Parathyroid adenoma (tissue), 2 donors: ENCODE measurements around the gene HPS4.

Source experiments
- H2AFZ ChIP-seq: fragments of 300-600 bp; sonication (generic); one replicate; pipeline ENCODE4 v1.7.0; 2017; ENCODE audit warnings: antibody characterized with exemption, mild to moderate bottlenecking
- H3K27ac ChIP-seq: fragments of 300-600 bp; sonication (generic); one replicate; pipeline ENCODE4 v1.7.0; 2017
- H3K27me3 ChIP-seq: fragments of 300-600 bp; sonication (generic); one replicate; pipeline ENCODE4 v1.7.0; 2017; ENCODE audit warnings: low read length; ENCODE audit not compliant: control insufficient read depth, insufficient read depth
- H3K36me3 ChIP-seq: fragments of 300-600 bp; sonication (generic); one replicate; pipeline ENCODE4 v1.7.0; 2017; ENCODE audit warnings: low read length; ENCODE audit not compliant: control insufficient read depth, insufficient read depth
- H3K4me1 ChIP-seq: fragments of 300-600 bp; sonication (generic); one replicate; pipeline ENCODE4 v1.7.0; 2017; ENCODE audit warnings: control low read depth
- H3K4me2 ChIP-seq: fragments of 300-600 bp; sonication (generic); one replicate; pipeline ENCODE4 v1.7.0; 2017; ENCODE audit warnings: low read length
- H3K4me3 ChIP-seq: fragments of 300-600 bp; sonication (generic); one replicate; pipeline ENCODE4 v1.7.0; 2017; ENCODE audit warnings: low read depth, low read length
- H3K79me2 ChIP-seq: fragments of 300-600 bp; sonication (generic); one replicate; pipeline ENCODE4 v1.7.0; 2017; ENCODE audit warnings: control low read depth
- H3K9ac ChIP-seq: fragments of 300-600 bp; sonication (generic); one replicate; pipeline ENCODE4 v1.7.0; 2017; ENCODE audit warnings: mild to moderate bottlenecking
- H3K9me3 ChIP-seq: fragments of 300-600 bp; sonication (generic); one replicate; pipeline ENCODE4 v1.7.0; 2017; ENCODE audit warnings: low read length; ENCODE audit not compliant: control insufficient read depth
- CTCF ChIP-seq: fragments of 300-600 bp; sonication (generic); IDR thresholded peaks from one replicate; pipeline ENCODE4 v1.7.0; 2017; ENCODE audit warnings: antibody characterized with exemption, mild to moderate bottlenecking
- donor health status: primary hyperparathyroidism.

The HPS4 gene

GRCh38 chr22:26464312-26464711 lies 19.3 kb downstream of the HPS4 start:
- Histone ChIP-seq H2AFZ (no peak overlapping the region), H3K4me1 (no peaks in the 10 kb centered on the region), H3K9me3 (no peaks in the 10 kb centered on the region), H3K79me2 (no peaks in the 10 kb centered on the region), H3K4me3 (no peak overlapping the region), H3K36me3 (no peaks in the 10 kb centered on the region), H3K9ac (no peak overlapping the region), H3K4me2 (no peak overlapping the region), H3K27ac (no peak overlapping the region), H3K27me3 (no peaks in the 10 kb centered on the region)
- TF ChIP-seq CTCF: no peak

- H3K9me3 ChIP-seq: no peaks in the 10 kb centered on the region
- H3K27ac ChIP-seq: no peak overlapping the region
- TF ChIP-seq CTCF: no peak
- H3K4me3 ChIP-seq: no peak overlapping the region
- no peaks in the 10 kb centered on the region for H3K79me2 ChIP-seq
- no peaks in the 10 kb centered on the region for H3K4me1 ChIP-seq
- H3K9ac ChIP-seq: no peak overlapping the region
- H3K27me3 ChIP-seq: no peaks in the 10 kb centered on the region
- no peaks in the 10 kb centered on the region for H3K36me3 ChIP-seq
- H3K4me2 ChIP-seq: no peak overlapping the region
- no peak overlapping the region for H2AFZ ChIP-seq
These were observed 19.9 kb downstream of the HPS4 start for GRCh38 chr22:26463688-26464087.

- Histone ChIP-seq H3K27ac (no peak overlapping the region), H3K9ac (no peak overlapping the region)
These were observed 20.4 kb downstream of the HPS4 start for GRCh38 chr22:26463101-26463661.

GRCh38 chr22:26462641-26463040 lies 20.9 kb downstream of the HPS4 start:
- Histone ChIP-seq H2AFZ (no peak overlapping the region), H3K79me2 (no peaks in the 10 kb centered on the region), H3K36me3 (no peaks in the 10 kb centered on the region), H3K4me1 (no peaks in the 10 kb centered on the region), H3K27me3 (no peaks in the 10 kb centered on the region), H3K9ac (no peak overlapping the region), H3K4me3 (no peak overlapping the region), H3K27ac (no peak overlapping the region), H3K4me2 (no peak overlapping the region), H3K9me3 (no peaks in the 10 kb centered on the region)
- no peak for TF ChIP-seq CTCF

More at GRCh38 chr22:26463101-26463661, 20.4 kb downstream of the HPS4 start:
- no peaks in the 10 kb centered on the region for H3K9me3 ChIP-seq
- H3K4me2 ChIP-seq: no peak overlapping the region
- TF ChIP-seq CTCF: no peak
- no peaks in the 10 kb centered on the region for H3K27me3 ChIP-seq
- no peak overlapping the region for H2AFZ ChIP-seq
- no peaks in the 10 kb centered on the region for H3K36me3 ChIP-seq
- no peaks in the 10 kb centered on the region for H3K4me1 ChIP-seq
- no peaks in the 10 kb centered on the region for H3K79me2 ChIP-seq
- H3K4me3 ChIP-seq: no peak overlapping the region

- TF ChIP-seq CTCF: no peak
- no peaks in the 10 kb centered on the region for H3K4me1 ChIP-seq
- H3K9ac ChIP-seq: no peak overlapping the region
- no peaks in the 10 kb centered on the region for H3K27me3 ChIP-seq
- no peak overlapping the region for H3K4me3 ChIP-seq
- H3K4me2 ChIP-seq: no peak overlapping the region
- no peak overlapping the region for H3K27ac ChIP-seq
- no peaks in the 10 kb centered on the region for H3K36me3 ChIP-seq
- H2AFZ ChIP-seq: no peak overlapping the region
- no peaks in the 10 kb centered on the region for H3K79me2 ChIP-seq
- H3K9me3 ChIP-seq: no peaks in the 10 kb centered on the region
These were observed 21.5 kb downstream of the HPS4 start for GRCh38 chr22:26462051-26462450.
